GM12872 (cell line): ENCODE measurements around the gene ARHGEF4.

ENCODE experiments used
- TF ChIP-seq, protein P1 (sequence below): IDR thresholded peaks from 3 replicates; pipeline ENCODE4 v1.5.1; 2011; ENCODE audit warnings: low read depth, mild to moderate bottlenecking, low read length, moderate library complexity; ENCODE audit not compliant: insufficient read depth

ARHGEF4 gene

DNA sequence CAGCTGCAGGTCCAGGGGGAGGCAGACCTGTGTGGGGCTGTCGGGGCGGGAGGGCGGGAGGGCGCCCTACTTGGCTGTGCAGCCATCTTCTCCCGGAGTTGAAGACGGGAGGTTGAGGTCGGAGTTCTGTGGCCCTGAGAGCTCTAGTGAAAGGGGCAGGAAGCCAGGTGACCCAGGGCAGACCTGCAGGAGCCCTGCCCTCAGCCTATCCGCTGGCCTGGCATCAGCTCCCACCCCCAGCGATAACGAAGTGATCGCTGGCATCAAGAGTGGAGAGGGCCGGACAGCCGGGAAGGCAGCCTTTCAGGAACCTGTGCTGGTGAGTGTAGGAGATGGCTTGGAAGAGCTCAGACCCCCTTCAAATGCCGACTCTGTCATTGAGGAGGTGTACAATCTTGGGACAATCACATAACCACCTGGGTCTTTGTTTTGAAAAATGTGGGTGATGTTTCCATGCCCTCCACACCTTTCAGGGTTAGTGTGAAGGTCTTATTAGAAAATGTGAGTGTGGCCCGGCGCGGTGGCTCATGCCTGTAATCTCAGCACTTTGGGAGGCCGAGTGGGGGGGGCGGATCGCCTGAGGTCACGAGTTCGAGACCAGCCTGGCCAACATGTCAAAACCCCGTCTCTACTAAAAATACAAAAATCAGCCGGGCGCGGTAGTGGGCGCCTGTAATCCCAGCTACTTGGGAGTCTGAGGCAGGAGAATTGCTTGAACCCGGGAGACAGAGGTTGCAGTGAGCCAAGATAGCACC, 1.3 kb downstream of the ARHGEF4 start:
- TF ChIP-seq, protein P1, sequence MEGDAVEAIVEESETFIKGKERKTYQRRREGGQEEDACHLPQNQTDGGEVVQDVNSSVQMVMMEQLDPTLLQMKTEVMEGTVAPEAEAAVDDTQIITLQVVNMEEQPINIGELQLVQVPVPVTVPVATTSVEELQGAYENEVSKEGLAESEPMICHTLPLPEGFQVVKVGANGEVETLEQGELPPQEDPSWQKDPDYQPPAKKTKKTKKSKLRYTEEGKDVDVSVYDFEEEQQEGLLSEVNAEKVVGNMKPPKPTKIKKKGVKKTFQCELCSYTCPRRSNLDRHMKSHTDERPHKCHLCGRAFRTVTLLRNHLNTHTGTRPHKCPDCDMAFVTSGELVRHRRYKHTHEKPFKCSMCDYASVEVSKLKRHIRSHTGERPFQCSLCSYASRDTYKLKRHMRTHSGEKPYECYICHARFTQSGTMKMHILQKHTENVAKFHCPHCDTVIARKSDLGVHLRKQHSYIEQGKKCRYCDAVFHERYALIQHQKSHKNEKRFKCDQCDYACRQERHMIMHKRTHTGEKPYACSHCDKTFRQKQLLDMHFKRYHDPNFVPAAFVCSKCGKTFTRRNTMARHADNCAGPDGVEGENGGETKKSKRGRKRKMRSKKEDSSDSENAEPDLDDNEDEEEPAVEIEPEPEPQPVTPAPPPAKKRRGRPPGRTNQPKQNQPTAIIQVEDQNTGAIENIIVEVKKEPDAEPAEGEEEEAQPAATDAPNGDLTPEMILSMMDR, result no peak

DNA sequence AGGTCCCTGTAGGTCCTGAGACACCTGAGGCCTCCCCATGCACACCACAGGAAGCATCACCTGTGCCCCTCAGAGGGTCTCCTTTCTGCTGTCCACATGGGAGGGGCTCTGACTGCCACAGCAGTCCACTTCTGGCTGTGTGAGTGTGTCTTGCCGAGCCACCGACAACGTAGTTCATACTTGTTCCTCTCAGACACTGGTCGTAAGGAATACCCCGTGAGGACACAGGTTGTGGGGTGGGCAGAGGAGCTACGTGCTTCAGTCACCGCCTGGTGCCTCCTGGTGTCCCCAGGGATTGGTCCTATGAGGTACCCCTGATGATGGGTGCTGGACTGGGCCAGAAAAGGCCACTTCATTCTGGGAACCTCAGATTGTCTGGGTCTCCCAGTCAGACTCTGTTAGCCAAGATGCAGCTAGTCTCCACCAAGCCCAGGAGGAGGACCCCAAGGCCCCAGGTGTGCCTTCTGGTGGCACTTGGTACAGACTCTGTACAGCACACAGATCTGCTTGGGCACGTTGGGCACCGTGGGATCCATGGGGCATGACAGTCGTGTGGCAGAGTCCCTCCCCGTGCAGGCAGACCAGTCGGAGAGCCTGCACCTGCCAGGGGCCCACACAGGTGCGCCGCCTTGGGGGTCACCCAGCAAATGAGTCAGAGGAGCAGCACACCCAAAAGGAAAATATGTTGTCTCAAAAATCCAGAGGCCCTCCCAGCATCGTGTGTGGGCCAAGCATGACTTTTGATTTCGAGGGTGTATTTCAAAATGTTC, 2.5 kb downstream of the ARHGEF4 start:
- TF ChIP-seq, protein P1, result no peak

DNA sequence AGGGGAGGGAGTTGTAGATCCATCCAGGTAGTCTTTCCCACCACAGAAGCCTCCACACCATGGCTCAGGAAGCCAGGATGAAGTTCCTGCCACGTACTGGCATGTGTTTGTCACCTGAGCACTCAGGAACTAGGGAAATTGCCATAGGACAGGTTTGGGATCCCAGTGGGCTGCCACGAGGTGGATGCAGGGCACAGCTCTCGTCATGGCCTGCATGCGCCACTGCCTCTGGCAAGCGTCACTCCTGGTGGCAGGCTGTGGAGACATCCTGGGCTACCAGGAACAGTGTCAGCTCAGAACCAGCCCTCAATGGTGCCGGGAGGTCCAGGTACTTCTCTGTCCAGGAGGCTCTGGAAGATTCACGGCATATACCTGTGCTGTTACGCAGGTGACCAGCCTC, 3.8 kb downstream of the ARHGEF4 start:
- TF ChIP-seq, protein P1, result no peak

DNA sequence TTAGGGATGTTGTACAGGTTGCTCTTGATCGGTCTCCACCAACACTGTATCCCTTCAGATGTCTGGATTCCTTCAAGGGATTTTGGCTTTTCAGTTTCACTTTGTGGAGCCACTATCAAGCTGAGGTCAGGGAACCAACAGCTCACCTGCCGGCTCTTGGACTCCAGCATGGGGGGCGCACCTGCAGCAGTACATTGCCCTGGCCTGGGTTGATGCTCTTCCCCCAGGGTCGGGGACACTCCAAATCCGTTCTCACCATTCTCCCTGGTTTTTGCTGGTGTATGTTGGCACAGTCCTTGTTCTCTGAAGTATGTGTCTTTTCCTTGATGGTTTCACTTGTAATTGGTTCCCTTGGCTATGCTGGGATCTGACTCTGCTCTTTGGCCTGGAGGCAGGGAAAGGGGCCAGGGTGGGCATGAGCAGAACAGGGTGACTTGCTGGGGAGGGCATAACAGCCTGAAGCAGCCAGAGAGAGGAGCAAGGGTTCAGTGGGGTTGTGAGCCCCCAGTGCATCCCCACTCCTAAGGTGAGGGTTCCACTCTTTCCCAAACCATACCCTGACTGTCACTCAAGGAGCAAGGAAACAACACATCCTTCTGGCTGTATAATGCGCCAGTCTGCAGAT, 5.1 kb downstream of the ARHGEF4 start:
- TF ChIP-seq, protein P1, result no peak

DNA sequence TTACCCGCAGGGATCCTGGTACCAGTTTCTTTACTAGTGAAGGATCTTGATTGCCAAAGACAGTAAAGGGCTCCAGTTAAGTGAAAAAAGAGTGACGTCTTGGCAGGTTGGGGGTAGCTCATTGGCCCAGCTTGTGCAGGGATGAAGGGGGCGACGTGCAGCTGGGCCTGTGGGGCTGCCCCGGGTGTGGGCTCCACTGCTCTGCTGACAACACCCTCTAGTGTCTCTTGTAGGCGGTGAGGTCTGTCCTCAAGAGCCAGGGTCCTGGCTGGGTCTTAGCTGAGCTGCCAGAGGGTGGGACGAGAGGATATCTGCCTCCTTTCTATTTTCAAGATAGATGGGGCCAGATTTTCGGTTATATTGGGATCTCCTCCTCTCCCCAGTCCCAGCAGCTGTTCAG, 6.1 kb downstream of the ARHGEF4 start:
- TF ChIP-seq, protein P1, result no peak

DNA sequence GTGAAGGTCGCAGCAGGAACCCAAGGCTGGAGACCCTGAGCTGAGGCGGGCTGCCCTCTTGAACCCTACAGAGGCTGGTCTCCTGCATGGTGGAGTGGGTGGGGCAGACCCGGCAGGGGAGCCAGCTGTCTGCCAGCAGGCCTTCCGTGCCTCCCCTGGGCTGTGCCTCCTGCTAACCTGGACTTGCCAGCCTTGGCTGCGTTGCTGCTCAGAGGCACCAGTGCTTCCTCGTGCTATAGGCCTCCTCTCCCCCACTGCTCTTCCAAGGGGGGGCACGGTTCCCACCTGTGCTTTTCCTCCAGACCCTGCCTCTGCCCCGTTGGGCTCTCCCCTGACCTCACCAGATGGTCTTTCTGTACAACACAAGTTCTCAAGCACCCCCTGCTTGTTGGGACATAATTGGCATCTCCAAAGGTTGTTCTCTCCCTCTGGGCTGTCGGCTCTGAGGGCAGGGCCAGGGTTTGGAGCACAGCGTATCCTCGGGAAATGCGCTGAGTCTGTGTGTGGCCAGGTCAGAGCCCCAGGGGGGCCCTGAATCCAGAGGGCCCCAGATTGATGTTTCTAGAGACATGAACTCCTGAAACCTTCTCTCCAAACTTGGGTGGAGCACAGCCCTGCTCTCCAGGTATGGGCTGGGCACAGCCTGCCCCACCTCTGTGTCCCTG, 6.7 kb downstream of the ARHGEF4 start:
- TF ChIP-seq, protein P1, result no peak

DNA sequence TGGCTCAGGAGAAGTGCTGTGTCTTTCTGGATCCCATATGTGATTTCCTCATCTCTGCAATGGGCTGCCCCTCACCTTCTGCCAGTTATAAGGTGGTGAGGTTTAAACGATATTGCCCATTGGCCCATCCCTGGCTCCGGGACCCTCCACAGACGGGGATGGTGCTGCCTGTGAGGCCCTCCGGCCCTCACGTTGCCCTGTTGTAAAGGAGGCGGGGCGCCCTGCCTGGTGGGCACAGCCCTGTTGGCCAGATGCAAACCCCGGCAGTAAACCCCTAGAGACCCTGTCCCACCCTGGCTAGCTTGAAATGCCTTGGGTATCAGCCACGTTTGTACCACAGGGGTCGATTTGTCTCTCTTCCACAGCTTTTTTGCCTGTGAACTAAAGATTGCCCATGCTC, 7.4 kb downstream of the ARHGEF4 start:
- TF ChIP-seq, protein P1, result no peak
